NCI-H187 treated with DMSO at 0.1 percent for 48 hours (cell line): ENCODE data around the gene CHKB.

Source experiments
- DNase-seq: peaks from one replicate; lab custom pipeline; 2025; lab: John Stamatoyannopoulos, UW

CHKB gene

GRCh38 chr22:50531546-50531961, 51.1 kb downstream of the CHKB start:
- DNase-seq = no peak

GRCh38 chr22:50530877-50531545, 51.6 kb downstream of the CHKB start:
- no peak for DNase-seq

GRCh38 chr22:50530580-50530876, 52.1 kb downstream of the CHKB start:
- DNase-seq = no peak

GRCh38 chr22:50529897-50530579, 52.6 kb downstream of the CHKB start, which contains the start of gene TYMP:
Gene TYMP (minus strand): TSS chr22:50530012. CDS start chr22:50529709, 303 bp downstream.
- no peak for DNase-seq

GRCh38 chr22:50529416-50529896, 53.2 kb downstream of the CHKB start:
- no peak for DNase-seq
